GM12872 (cell line): ENCODE results near the gene KAT6B.

Experiments
- CTCF ChIP-seq: IDR thresholded peaks from 3 replicates; pipeline ENCODE4 v1.5.1; 2011; ENCODE audit warnings: low read depth, mild to moderate bottlenecking, low read length, moderate library complexity; ENCODE audit not compliant: insufficient read depth

KAT6B gene

GRCh38 chr10:74917481-74918077 lies 91.2 kb downstream of the KAT6B start:
- no peak for TF ChIP-seq CTCF

- TF ChIP-seq CTCF, result no peak
These were observed 93.3 kb downstream of the KAT6B start for GRCh38 chr10:74919671-74920070.

- no peak for TF ChIP-seq CTCF
These were observed 95.3 kb downstream of the KAT6B start for GRCh38 chr10:74921744-74922143.

GRCh38 chr10:74922921-74923320 lies 96.5 kb downstream of the KAT6B start:
- no peak for TF ChIP-seq CTCF

GRCh38 chr10:74923556-74923955 lies 97.2 kb downstream of the KAT6B start:
- no peak for TF ChIP-seq CTCF

- no peak for TF ChIP-seq CTCF
These were observed 98.0 kb downstream of the KAT6B start for GRCh38 chr10:74924251-74924963.

GRCh38 chr10:74925291-74925690 lies 98.9 kb downstream of the KAT6B start:
- no peak for TF ChIP-seq CTCF
